ENCODE data around the gene ACTL9. TPM values are rescaled to one million over a fixed set of nuclear protein-coding genes. Genes with fewer than 3 reads are reported as not detected.

Gene ACTL9
- total and polyA plus RNA-seq, 2 donors from 2014 or later, result not detected

GRCh38 chr19:8695501-8695900 is 3.1 kb downstream of the ACTL9 start:
- Histone ChIP-seq H3K36me3 (ENCODE audit: control insufficient read depth in 2 of 3, insufficient read depth in 3 of 3, low read length in 3 of 3) (no peaks in the 10 kb centered on the region), H3K4me1 (ENCODE audit: control insufficient read depth in 2 of 3, insufficient read depth in 2 of 3, low read depth in 1 of 3, low read length in 3 of 3) (no peaks in the 10 kb centered on the region), H3K9me3 (ENCODE audit: control insufficient read depth in 2 of 3, insufficient read depth in 1 of 3, low read length in 3 of 3) (no peaks in the 10 kb centered on the region), H3K9ac (ENCODE audit: low read length in 3 of 3) (no peak overlapping the region), H3K27ac (ENCODE audit: low read depth in 2 of 2, low read length in 2 of 2) (no peak overlapping the region), H3K4me3 (ENCODE audit: low read length in 3 of 3) (no peak overlapping the region), H3K27me3 (ENCODE audit: control insufficient read depth, insufficient read depth, low read length) (no peaks in the 10 kb centered on the region)
- no peak for TF ChIP-seq CTCF (IDR thresholded peaks at IDR 0.05; ENCODE audit: borderline replicate concordance, extremely low read depth, insufficient read depth)
- FAIRE-seq, result no peak
- intact Hi-C loops (cut with DNase I), result no loop called here
- no peak for DNase-seq

GRCh38 chr19:8690753-8691539 is 7.6 kb downstream of the ACTL9 start:
- Histone ChIP-seq H3K9me3 (ENCODE audit: control insufficient read depth in 2 of 3, insufficient read depth in 1 of 3, low read length in 3 of 3) (no peaks in the 10 kb centered on the region), H3K27ac (ENCODE audit: low read depth in 2 of 2, low read length in 2 of 2) (no peak overlapping the region), H3K27me3 (ENCODE audit: control insufficient read depth, insufficient read depth, low read length) (no peaks in the 10 kb centered on the region), H3K36me3 (ENCODE audit: control insufficient read depth in 2 of 3, insufficient read depth in 3 of 3, low read length in 3 of 3) (no peaks in the 10 kb centered on the region), H3K4me3 (ENCODE audit: low read length in 3 of 3) (no peak overlapping the region), H3K4me1 (ENCODE audit: control insufficient read depth in 2 of 3, insufficient read depth in 2 of 3, low read depth in 1 of 3, low read length in 3 of 3) (no peaks in the 10 kb centered on the region), H3K9ac (ENCODE audit: low read length in 3 of 3) (no peak overlapping the region)
- FAIRE-seq, result no peak
- DNase-seq, result no peak
- intact Hi-C loops (cut with DNase I), result no loop called here
- TF ChIP-seq CTCF (IDR thresholded peaks at IDR 0.05; ENCODE audit: borderline replicate concordance, extremely low read depth, insufficient read depth), result no peak

GRCh38 chr19:8688930-8689329 is 9.7 kb downstream of the ACTL9 start:
- intact Hi-C loops (cut with DNase I), result no loop called here
- no peak for FAIRE-seq

More at GRCh38 chr19:8688930-8689329, 9.7 kb downstream of the ACTL9 start:
- Histone ChIP-seq H3K27ac (ENCODE audit: low read depth in 2 of 2, low read length in 2 of 2) (no peak overlapping the region), H3K9me3 (ENCODE audit: control insufficient read depth in 2 of 3, insufficient read depth in 1 of 3, low read length in 3 of 3) (no peaks in the 10 kb centered on the region), H3K36me3 (ENCODE audit: control insufficient read depth in 2 of 3, insufficient read depth in 3 of 3, low read length in 3 of 3) (no peaks in the 10 kb centered on the region), H3K9ac (ENCODE audit: low read length in 3 of 3) (no peak overlapping the region), H3K4me3 (ENCODE audit: low read length in 3 of 3) (no peak overlapping the region), H3K4me1 (ENCODE audit: control insufficient read depth in 2 of 3, insufficient read depth in 2 of 3, low read depth in 1 of 3, low read length in 3 of 3) (no peaks in the 10 kb centered on the region), H3K27me3 (ENCODE audit: control insufficient read depth, insufficient read depth, low read length) (no peaks in the 10 kb centered on the region)
- TF ChIP-seq CTCF (IDR thresholded peaks at IDR 0.05; ENCODE audit: borderline replicate concordance, extremely low read depth, insufficient read depth), result no peak
- no peak for DNase-seq
